CD14-positive monocyte (primary cell): ENCODE data around the gene ZNF683. TPM values are rescaled to one million over a fixed set of nuclear protein-coding genes. Genes with fewer than 3 reads are reported as not detected.

Source experiments
- DNase-seq, 3 donors: peaks; one replicate each; pipeline ENCODE4 v3.0.0-alpha.2; 2011 to 2022
- H2AFZ ChIP-seq: 2 replicates; pipeline ENCODE4 v1.6.0; 2012; ENCODE audit warnings: mild to moderate bottlenecking, low read depth, low read length, inconsistent platforms; ENCODE audit not compliant: insufficient read depth, poor library complexity, severe bottlenecking
- H3K27ac ChIP-seq, 2 donors: 1 replicate in 1 of 2; 2 replicates in 1 of 2; pipeline ENCODE4 v1.5.1; 2012 to 2013; ENCODE audit warnings: low read length in 2 of 2, control low read depth in 1 of 2, inconsistent platforms in 1 of 2, low read depth in 1 of 2, mild to moderate bottlenecking in 1 of 2
- H3K27me3 ChIP-seq, 2 donors: one replicate each; pipeline versions ENCODE4 v1.6.0 to v1.6.1; 2011 to 2013; ENCODE audit warnings: low read length in 2 of 2; ENCODE audit not compliant: control insufficient read depth in 2 of 2, insufficient read depth in 2 of 2
- H3K36me3 ChIP-seq, 2 donors: replicated peaks in 1 of 2; 1 replicate in 1 of 2; 2 replicates in 1 of 2; pipeline versions ENCODE4 v1.5.1 to v1.6.1; 2012 to 2013; ENCODE audit warnings: low read length in 2 of 2, control low read depth in 1 of 2, inconsistent platforms in 1 of 2, mild to moderate bottlenecking in 1 of 2; ENCODE audit not compliant: insufficient read depth in 2 of 2, control insufficient read depth in 1 of 2
- H3K4me1 ChIP-seq, 2 donors: 1 replicate in 1 of 2; 2 replicates in 1 of 2; pipeline versions ENCODE4 v1.5.1 to v1.6.1; 2012 to 2013; ENCODE audit warnings: low read length in 2 of 2, control low read depth in 1 of 2, inconsistent platforms in 1 of 2, mild to moderate bottlenecking in 1 of 2, moderate library complexity in 1 of 2; ENCODE audit not compliant: insufficient read depth in 2 of 2, control insufficient read depth in 1 of 2
- H3K4me2 ChIP-seq: replicated peaks from 2 replicates; pipeline ENCODE3; 2012; ENCODE audit warnings: low read length, moderate library complexity, mild to moderate bottlenecking; ENCODE audit not compliant: poor library complexity, severe bottlenecking; ENCODE audit errors: extremely low read depth
- H3K4me3 ChIP-seq, 3 experiments: fragments of 200-600 bp in 1 of 3; sonication (generic) in 1 of 3; replicated peaks in 1 of 3; 1 replicate in 2 of 3; 2 replicates in 1 of 3; pipeline ENCODE4 v1.5.1; 2011 to 2013; ENCODE audit warnings: low read length in 3 of 3, mild to moderate bottlenecking in 3 of 3, control low read depth in 2 of 3, low read depth in 2 of 3, inconsistent platforms in 1 of 3, moderate library complexity in 1 of 3
- H3K79me2 ChIP-seq: 2 replicates; pipeline ENCODE4 v1.6.0; 2012; ENCODE audit warnings: mild to moderate bottlenecking, control low read depth, inconsistent platforms, low read length, moderate library complexity; ENCODE audit not compliant: insufficient read depth
- H3K9ac ChIP-seq: 2 replicates; pipeline ENCODE4 v1.6.0; 2017; ENCODE audit warnings: low read length, mild to moderate bottlenecking; ENCODE audit not compliant: insufficient read depth, poor library complexity, severe bottlenecking
- H3K9me3 ChIP-seq, 2 donors: replicated peaks in 1 of 2; 1 replicate in 1 of 2; 2 replicates in 1 of 2; pipeline versions ENCODE4 v1.5.1 to v1.6.1; 2012 to 2013; ENCODE audit warnings: low read length in 2 of 2, control low read depth in 1 of 2; ENCODE audit not compliant: control insufficient read depth in 1 of 2, insufficient read depth in 1 of 2
- H4K20me1 ChIP-seq: 2 replicates; pipeline ENCODE4 v1.6.0; 2012; ENCODE audit warnings: mild to moderate bottlenecking, low read length, control low read depth, moderate library complexity; ENCODE audit not compliant: insufficient read depth
- H3K27ac Mint-ChIP-seq, 7 donors: one replicate each; pipeline ENCODE4 v1.8.0; 2020; ENCODE audit warnings: mild to moderate bottlenecking in 7 of 7, mixed read lengths in 7 of 7, moderate library complexity in 6 of 7, inconsistent platforms in 2 of 7
- H3K27me3 Mint-ChIP-seq, 3 donors: one replicate each; pipeline ENCODE4 v1.8.0; 2021 to 2022; ENCODE audit warnings: low read depth in 3 of 3, mild to moderate bottlenecking in 3 of 3, mixed read lengths in 3 of 3, moderate library complexity in 3 of 3, inconsistent platforms in 1 of 3
- H3K36me3 Mint-ChIP-seq, 2 donors: one replicate each; pipeline ENCODE4 v1.8.0; 2020; ENCODE audit warnings: mixed read lengths in 2 of 2, inconsistent platforms in 1 of 2, mild to moderate bottlenecking in 1 of 2
- H3K4me1 Mint-ChIP-seq: one replicate; pipeline ENCODE4 v1.8.0; 2020; ENCODE audit warnings: mild to moderate bottlenecking, mixed read lengths
- H3K4me3 Mint-ChIP-seq, 2 donors: one replicate each; pipeline ENCODE4 v1.8.0; 2020; ENCODE audit warnings: mild to moderate bottlenecking in 2 of 2, mixed read lengths in 2 of 2, moderate library complexity in 1 of 2
- H3K9me3 Mint-ChIP-seq, 7 donors: one replicate each; pipeline ENCODE4 v1.8.0; 2020 to 2022; ENCODE audit warnings: mixed read lengths in 7 of 7, mild to moderate bottlenecking in 6 of 7, moderate library complexity in 6 of 7, inconsistent platforms in 2 of 7
- WGBS: methylation state at CpG from one replicate; pipeline ENCODE4 v1.1.5; 2013; ENCODE audit warnings: missing lambda C conversion rate; ENCODE audit not compliant: insufficient coverage; 5-methylcytosine and 5-hydroxymethylcytosine counted together
- intact Hi-C, 2 donors: fragments of 100-400 bp; cut with micrococcal nuclease; formaldehyde crosslinking; loops; one replicate each; pipeline versions ENCODE4 v1.15.0 to v1.15.1; 2023
- polyA plus RNA-seq, 3 donors: library from polyadenylated mRNA; depleted of rRNA in 1 of 3; unstranded in 2 of 3; stranded (reverse) in 1 of 3; fragments of 300-500 nt in 2 of 3; fragments of >200 nt in 1 of 3; fragmentation: Illumina TruSeq in 2 of 3; gene quantifications; 1 replicate in 2 of 3; 2 replicates in 1 of 3; pipeline ENCODE4 v1.2.3, GENCODE V29; 2012 to 2021
- TF ChIP-seq, protein P1 (sequence below): fragments of 200-600 bp; IDR thresholded peaks from one replicate; pipeline ENCODE4 v1.8.0; 2022; ENCODE audit warnings: antibody characterized with exemption, mild to moderate bottlenecking

Gene ZNF683
- polyA plus RNA-seq, 3 donors: not detected

DNA sequence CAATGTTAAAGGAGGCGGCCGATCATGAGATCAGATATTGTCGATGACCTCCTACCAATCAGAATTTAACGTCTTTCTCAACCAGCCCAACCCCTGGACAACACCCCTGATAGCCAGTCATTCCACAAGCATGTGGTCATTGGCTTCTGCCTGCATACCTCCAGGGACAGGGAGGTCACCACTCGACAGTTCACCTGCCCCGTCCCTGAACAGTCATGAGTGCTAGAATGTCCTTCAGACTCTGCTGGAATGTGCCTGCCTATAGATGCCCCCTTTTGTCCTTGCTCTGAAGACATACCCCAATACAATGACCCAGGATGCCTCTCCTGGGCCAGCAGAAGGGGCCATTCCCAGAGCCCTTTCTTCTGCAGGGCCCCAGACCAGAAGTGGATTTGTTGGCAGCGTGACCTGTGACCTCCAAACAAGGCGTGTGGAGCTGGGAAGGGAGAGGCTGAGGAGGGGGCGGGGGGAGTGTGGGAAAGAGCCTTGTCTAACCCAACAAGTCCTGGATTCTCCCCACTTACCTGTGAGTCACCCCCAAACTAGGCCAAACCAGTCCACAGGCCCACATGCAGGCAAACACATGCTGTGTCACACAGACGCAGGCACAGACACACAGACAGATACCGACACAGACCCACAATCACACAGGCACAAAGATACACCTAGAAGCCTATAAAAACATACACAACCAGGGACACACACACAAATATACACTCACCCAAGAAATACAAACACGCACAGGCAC is 20.8 kb downstream of the ZNF683 start:
- H3K4me3 Mint-ChIP-seq: no peak overlapping the region
- H3K9me3 ChIP-seq: no peaks in the 10 kb centered on the region
- no peak overlapping the region for H3K9ac ChIP-seq
- H2AFZ ChIP-seq: no peak overlapping the region
- H3K27me3 Mint-ChIP-seq: peaks cover 3 to 7% (median 3%) of the 10 kb centered on the region in 3 donors
- no peaks in the 10 kb centered on the region for H3K79me2 ChIP-seq
- intact Hi-C loops: no loop called here
- H3K36me3 Mint-ChIP-seq: no peaks in the 10 kb centered on the region
- H3K4me3 ChIP-seq: no peak overlapping the region
- no peaks in the 10 kb centered on the region for H3K4me1 ChIP-seq
- no peaks in the 10 kb centered on the region for H3K4me1 Mint-ChIP-seq
- peaks cover 0 to 2% (median 0%) of the 10 kb centered on the region in 7 donors for H3K9me3 Mint-ChIP-seq
- H3K27ac Mint-ChIP-seq: no peak overlapping the region
- 96% methylated on average over 8 of the region's 12 CpGs for WGBS
- TF ChIP-seq, protein P1, sequence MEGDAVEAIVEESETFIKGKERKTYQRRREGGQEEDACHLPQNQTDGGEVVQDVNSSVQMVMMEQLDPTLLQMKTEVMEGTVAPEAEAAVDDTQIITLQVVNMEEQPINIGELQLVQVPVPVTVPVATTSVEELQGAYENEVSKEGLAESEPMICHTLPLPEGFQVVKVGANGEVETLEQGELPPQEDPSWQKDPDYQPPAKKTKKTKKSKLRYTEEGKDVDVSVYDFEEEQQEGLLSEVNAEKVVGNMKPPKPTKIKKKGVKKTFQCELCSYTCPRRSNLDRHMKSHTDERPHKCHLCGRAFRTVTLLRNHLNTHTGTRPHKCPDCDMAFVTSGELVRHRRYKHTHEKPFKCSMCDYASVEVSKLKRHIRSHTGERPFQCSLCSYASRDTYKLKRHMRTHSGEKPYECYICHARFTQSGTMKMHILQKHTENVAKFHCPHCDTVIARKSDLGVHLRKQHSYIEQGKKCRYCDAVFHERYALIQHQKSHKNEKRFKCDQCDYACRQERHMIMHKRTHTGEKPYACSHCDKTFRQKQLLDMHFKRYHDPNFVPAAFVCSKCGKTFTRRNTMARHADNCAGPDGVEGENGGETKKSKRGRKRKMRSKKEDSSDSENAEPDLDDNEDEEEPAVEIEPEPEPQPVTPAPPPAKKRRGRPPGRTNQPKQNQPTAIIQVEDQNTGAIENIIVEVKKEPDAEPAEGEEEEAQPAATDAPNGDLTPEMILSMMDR: no peak
- no peak overlapping the region for H3K27ac ChIP-seq
- H3K36me3 ChIP-seq: no peaks in the 10 kb centered on the region
- no peaks in the 10 kb centered on the region for H3K27me3 ChIP-seq
- H3K4me2 ChIP-seq: no peak overlapping the region
- no peak for DNase-seq
- no peaks in the 10 kb centered on the region for H4K20me1 ChIP-seq

DNA sequence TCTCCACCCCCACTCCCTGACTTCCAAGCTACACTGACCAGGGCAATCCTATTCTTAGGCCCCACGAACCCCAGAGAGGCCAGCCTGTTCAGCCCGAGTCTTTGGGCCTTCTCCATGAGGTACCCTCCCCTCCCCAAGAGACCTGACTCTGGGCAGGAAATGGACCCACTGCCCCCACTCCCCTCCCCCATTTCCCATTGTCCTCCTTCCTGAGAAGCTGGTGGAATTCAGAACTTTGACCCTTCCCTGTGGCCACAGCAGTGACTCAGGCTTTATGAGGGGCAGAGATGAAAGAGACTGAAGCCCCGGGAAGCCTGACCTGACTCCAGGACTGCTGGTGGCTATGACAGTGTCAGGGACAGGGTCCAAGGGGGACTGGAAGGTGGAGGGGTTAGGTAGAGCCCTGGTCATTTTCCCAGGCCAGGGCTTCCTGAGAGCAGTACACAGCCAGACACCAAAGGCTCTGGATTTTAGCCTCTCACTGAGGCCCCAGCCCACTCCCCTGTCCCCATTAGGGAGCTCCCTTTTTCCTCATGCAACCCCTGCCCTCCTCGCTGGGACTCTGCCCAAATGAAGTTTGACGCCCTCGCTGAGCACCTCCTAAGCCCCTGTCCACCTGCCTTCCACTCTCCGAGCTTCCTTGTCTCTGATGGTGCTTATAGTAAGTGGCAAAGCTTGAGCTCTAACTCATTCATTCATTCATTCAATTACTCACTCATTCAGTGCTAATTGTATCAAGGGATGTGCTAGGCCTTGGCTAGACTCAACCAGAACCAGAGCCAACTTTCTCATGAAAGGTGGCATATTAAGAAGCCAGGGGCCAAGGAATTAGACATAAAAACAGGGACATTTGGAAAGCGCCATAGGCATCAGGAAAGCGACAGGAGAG is 21.6 kb downstream of the ZNF683 start:
- Mint-ChIP-seq H3K36me3 (no peaks in the 10 kb centered on the region), H3K9me3 (peaks cover 0 to 2% (median 0%) of the 10 kb centered on the region in 7 donors), H3K27me3 (peaks cover 0 to 3% (median 2%) of the 10 kb centered on the region in 3 donors), H3K4me1 (peaks cover 7% of the 10 kb centered on the region), H3K27ac (no peak overlapping the region), H3K4me3 (no peak overlapping the region)
- no peak overlapping the region for H3K27ac ChIP-seq
- peaks cover 5 to 7% of the 10 kb centered on the region in 2 donors for H3K4me1 ChIP-seq
- no peak for DNase-seq
- no peak overlapping the region for H3K9ac ChIP-seq
- H3K4me2 ChIP-seq: no peak overlapping the region
- no peaks in the 10 kb centered on the region for H3K9me3 ChIP-seq
- intact Hi-C loops: no loop called here
- H3K27me3 ChIP-seq: no peaks in the 10 kb centered on the region
- H3K36me3 ChIP-seq: no peaks in the 10 kb centered on the region
- 86% methylated on average over 4 of the region's 9 CpGs for WGBS
- TF ChIP-seq, protein P1: no peak
- no peak overlapping the region for H2AFZ ChIP-seq
- no peaks in the 10 kb centered on the region for H3K79me2 ChIP-seq
- H4K20me1 ChIP-seq: no peaks in the 10 kb centered on the region
- H3K4me3 ChIP-seq: no peak overlapping the region
